Breast epithelium (tissue), 3 donors: ENCODE measurements around the gene CALR.

ENCODE experiments used
- CTCF ChIP-seq, 3 donors: fragments of 450-650 bp; IDR thresholded peaks; one replicate each; pipeline ENCODE4 v1.5.1; 2016 to 2017; ENCODE audit warnings: antibody characterized with exemption in 3 of 3, mild to moderate bottlenecking in 3 of 3, moderate library complexity in 3 of 3
- POLR2A ChIP-seq: fragments of 450-650 bp; IDR thresholded peaks from one replicate; pipeline ENCODE4 v1.6.1; 2016; ENCODE audit warnings: antibody characterized with exemption, mild to moderate bottlenecking, moderate library complexity

- no peak for TF ChIP-seq POLR2A
- TF ChIP-seq CTCF (IDR thresholded peaks at IDR 0.05): no peak
Measured at GRCh38 chr19:12924621-12925310, 13.6 kb upstream of the CALR start.
